Breast epithelium (tissue), 4 donors: ENCODE data around the gene CTIF. TPM values are rescaled to one million over a fixed set of nuclear protein-coding genes. Genes with fewer than 3 reads are reported as not detected.

ENCODE experiments used
- DNase-seq, 2 donors: peaks; one replicate each; pipeline ENCODE4 v3.0.0-alpha.2; 2019; ENCODE audit warnings: low spot score in 2 of 2
- H3K27ac ChIP-seq, 2 donors: fragments of 200-600 bp; sonication (generic) in 1 of 2; one replicate each; pipeline ENCODE4 v1.5.1; 2016 to 2019; ENCODE audit warnings: mild to moderate bottlenecking in 1 of 2
- H3K27me3 ChIP-seq, 2 donors: fragments of 200-600 bp; sonication (generic) in 1 of 2; one replicate each; pipeline versions ENCODE4 v1.5.1 to v1.6.0; 2017 to 2019; ENCODE audit warnings: control low read depth in 1 of 2, mild to moderate bottlenecking in 1 of 2
- H3K36me3 ChIP-seq: fragments of 200-600 bp; one replicate; pipeline ENCODE4 v1.5.1; 2019
- H3K4me1 ChIP-seq, 2 donors: fragments of 200-600 bp; sonication (generic); one replicate each; pipeline ENCODE4 v1.5.1; 2016 to 2019; ENCODE audit warnings: control low read depth in 1 of 2
- H3K4me3 ChIP-seq, 3 donors: fragments of 200-600 bp; sonication (generic); 1 replicate in 2 of 3; 2 replicates in 1 of 3; pipeline ENCODE4 v1.5.1; 2016 to 2019; ENCODE audit warnings: mild to moderate bottlenecking in 3 of 3, moderate library complexity in 2 of 3
- H3K9me3 ChIP-seq, 2 donors: fragments of 200-600 bp; sonication (generic) in 1 of 2; one replicate each; pipeline ENCODE4 v1.5.1; 2016 to 2019; ENCODE audit warnings: control low read depth in 1 of 2
- CTCF ChIP-seq, 3 donors: fragments of 450-650 bp; IDR thresholded peaks; one replicate each; pipeline ENCODE4 v1.5.1; 2016 to 2017; ENCODE audit warnings: antibody characterized with exemption in 3 of 3, mild to moderate bottlenecking in 3 of 3, moderate library complexity in 3 of 3
- POLR2A ChIP-seq: fragments of 450-650 bp; IDR thresholded peaks from one replicate; pipeline ENCODE4 v1.6.1; 2016; ENCODE audit warnings: antibody characterized with exemption, mild to moderate bottlenecking, moderate library complexity
- POLR2AphosphoS5 ChIP-seq, 3 donors: sonication (generic); formaldehyde crosslinking; IDR thresholded peaks; one replicate each; pipeline ENCODE4 v1.6.1; 2017; ENCODE audit warnings: antibody characterized with exemption in 3 of 3
- intact Hi-C: fragments of 100-400 bp; cut with DNase I; formaldehyde crosslinking; loops from one replicate; pipeline ENCODE4 v1.15.1; 2023; ENCODE audit warnings: low total_unique reads
- total RNA-seq, 3 donors: library from RNA; depleted of rRNA; stranded (reverse); fragments of >200 nt; gene quantifications; one replicate each; pipeline ENCODE4 v1.1.0, GENCODE V29; 2016

CTIF gene
- total RNA-seq, 3 donors from 2014 or later, result 28.8 to 78.9 (median 32.6) TPM

DNA sequence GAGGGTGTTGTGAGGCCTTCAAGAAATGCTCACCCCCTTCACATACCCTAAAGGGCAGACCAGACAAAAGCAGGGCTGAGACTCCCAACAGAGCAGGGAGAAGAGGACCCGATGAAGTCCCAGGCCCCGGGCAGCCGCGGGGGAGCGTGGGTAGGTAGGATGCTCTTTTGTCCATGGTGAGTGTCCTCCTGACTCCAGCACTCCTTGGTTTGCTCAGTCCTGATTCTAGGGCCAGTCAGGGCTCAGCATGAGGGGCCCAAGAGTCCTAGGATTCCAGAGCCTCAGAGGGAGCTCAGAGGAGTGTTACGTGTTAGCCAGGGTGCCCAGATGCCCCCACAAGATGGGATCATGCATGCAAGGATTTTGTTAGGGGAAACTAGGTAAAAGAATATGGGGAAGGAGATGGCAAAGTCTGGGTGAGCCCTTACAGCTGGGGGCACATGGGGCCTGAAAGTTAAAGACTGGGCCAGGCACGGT is 347.1 kb downstream of the CTIF start:
- no peak for TF ChIP-seq POLR2A
- TF ChIP-seq CTCF (IDR thresholded peaks at IDR 0.05), result no peak
- no peak for TF ChIP-seq POLR2AphosphoS5 (IDR thresholded peaks at IDR 0.05)

DNA sequence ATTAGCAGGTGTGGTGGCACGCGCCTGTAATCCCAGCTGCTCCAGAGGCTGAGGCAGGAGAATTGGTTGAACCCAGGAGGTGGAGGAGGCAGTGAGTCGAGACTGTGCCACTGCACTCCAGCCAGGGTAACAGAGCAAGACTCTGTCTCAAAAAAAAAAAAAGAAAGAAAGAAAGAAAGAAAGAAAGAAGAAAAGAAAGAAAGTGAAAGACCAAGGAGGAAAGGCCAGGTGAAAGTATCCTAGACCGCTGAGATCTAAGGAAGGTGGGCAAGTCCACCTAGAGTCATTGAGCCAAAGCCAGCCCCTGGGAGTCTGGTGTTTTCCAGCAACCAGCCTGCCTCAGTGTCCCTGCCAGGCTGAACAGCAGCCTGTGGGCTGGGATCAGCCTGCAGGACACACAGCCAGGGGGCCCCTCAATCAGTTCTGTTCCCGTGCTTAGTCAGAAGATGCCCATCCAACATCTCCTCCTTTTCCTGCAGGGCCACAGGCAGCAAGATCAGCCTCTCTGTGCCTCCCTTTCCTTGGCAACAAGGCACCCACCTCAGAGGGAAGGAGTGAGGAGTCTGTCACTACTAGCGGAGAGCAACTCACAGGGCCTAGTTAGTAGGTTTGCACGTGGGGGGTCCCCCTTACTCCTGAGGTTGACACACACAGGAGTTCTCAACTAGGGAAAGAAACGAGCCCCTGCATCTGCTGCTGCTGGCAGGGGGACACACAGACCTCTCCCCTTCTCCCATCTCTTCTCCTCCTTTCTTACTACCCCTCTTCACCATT is 347.9 kb downstream of the CTIF start:
- Histone ChIP-seq H3K4me1 (no peaks in the 10 kb centered on the region), H3K36me3 (no peaks in the 10 kb centered on the region), H3K27me3 (no peaks in the 10 kb centered on the region), H3K9me3 (no peaks in the 10 kb centered on the region), H3K4me3 (no peak overlapping the region), H3K27ac (no peak overlapping the region)
- TF ChIP-seq POLR2A (no peak), POLR2AphosphoS5 (IDR thresholded peaks at IDR 0.05) (no peak), CTCF (IDR thresholded peaks at IDR 0.05) (no peak)
- no peak for DNase-seq
- intact Hi-C loops, result no loop called here

More for the DNA sequence above, 347.1 kb downstream of the CTIF start:
- H3K4me3 ChIP-seq, result no peak overlapping the region
- no peaks in the 10 kb centered on the region for H3K4me1 ChIP-seq
- no peak overlapping the region for H3K27ac ChIP-seq
- no peaks in the 10 kb centered on the region for H3K9me3 ChIP-seq
- DNase-seq, result no peak
- H3K36me3 ChIP-seq, result no peaks in the 10 kb centered on the region
- H3K27me3 ChIP-seq, result no peaks in the 10 kb centered on the region
- intact Hi-C loops, result no loop called here

GRCh38 chr18:48887294-48887904 is 348.6 kb downstream of the CTIF start:
- Histone ChIP-seq H3K27me3 (no peaks in the 10 kb centered on the region), H3K9me3 (no peaks in the 10 kb centered on the region), H3K27ac (no peak overlapping the region), H3K4me3 (no peak overlapping the region), H3K36me3 (no peaks in the 10 kb centered on the region), H3K4me1 (no peaks in the 10 kb centered on the region)
- intact Hi-C loops, result no loop called here
- no peak for TF ChIP-seq CTCF (IDR thresholded peaks at IDR 0.05)
- no peak for TF ChIP-seq POLR2AphosphoS5 (IDR thresholded peaks at IDR 0.05)
- TF ChIP-seq POLR2A, result no peak
- DNase-seq, result no peak

DNA sequence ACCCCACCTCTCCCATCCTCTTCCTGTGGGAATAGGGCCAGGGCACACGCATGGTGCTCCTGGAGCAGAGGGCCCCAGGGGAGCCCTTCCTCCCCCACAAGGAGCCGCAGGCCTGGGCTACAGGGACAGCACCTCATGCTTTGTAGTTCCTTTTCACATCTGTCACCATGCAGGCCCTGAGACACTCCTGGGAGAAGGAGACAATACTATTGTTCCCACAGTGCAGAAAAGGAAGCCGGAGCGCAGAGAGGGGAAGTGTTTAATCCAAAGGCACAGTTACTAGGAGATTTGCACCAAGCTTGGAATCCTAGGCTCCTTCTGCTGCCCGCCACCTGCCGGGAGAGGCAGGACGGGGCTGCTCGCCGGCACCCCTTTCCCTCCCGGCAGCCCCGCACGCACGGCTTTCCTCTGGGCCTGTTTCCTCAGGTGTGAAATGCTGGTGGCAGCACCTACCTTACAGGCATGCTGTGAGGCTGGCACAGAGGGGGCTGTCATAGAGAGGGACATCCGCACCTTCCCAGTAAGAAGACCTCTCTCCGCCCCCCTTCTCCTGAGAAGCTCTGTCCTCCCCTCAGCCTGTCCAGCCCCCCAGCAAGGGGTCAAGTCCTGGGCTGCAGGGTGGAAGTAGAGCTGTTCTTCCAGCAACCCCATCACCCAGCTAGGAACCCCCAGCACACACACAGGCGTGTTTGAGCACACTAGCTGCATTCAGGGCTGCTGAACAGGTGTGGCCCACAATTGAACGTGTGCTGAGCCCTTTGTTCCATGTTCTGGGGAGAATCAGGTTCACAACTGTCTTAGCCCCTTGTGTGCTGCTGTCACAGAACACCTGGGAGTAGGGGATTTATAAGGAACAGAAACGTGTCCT is 349.3 kb downstream of the CTIF start:
- no peaks in the 10 kb centered on the region for H3K27me3 ChIP-seq
- intact Hi-C loops, result no loop called here
- H3K4me3 ChIP-seq, result no peak overlapping the region
- no peaks in the 10 kb centered on the region for H3K9me3 ChIP-seq
- H3K27ac ChIP-seq, result no peak overlapping the region
- no peaks in the 10 kb centered on the region for H3K36me3 ChIP-seq
- TF ChIP-seq CTCF (IDR thresholded peaks at IDR 0.05) (no peak), POLR2A (no peak), POLR2AphosphoS5 (IDR thresholded peaks at IDR 0.05) (no peak)
- H3K4me1 ChIP-seq, result no peaks in the 10 kb centered on the region
- no peak for DNase-seq
